Transverse colon (tissue), 4 donors: ENCODE measurements around the gene SHISA7. TPM values are rescaled to one million over a fixed set of nuclear protein-coding genes. Genes with fewer than 3 reads are reported as not detected.

Experiments
- DNase-seq: peaks from one replicate; pipeline ENCODE4 v3.0.0-alpha.2; 2019
- H3K27ac ChIP-seq, 4 donors: fragments of 200-600 bp; sonication (generic); 2 replicates each; pipeline ENCODE4 v1.5.1; 2016 to 2018; ENCODE audit warnings: inconsistent platforms in 4 of 4
- H3K27me3 ChIP-seq: fragments of 200-600 bp; sonication (generic); 2 replicates; pipeline ENCODE4 v1.5.1; 2017; ENCODE audit warnings: inconsistent platforms
- H3K36me3 ChIP-seq, 4 donors: fragments of 200-600 bp; sonication (generic); 2 replicates each; pipeline ENCODE4 v1.5.1; 2017 to 2019; ENCODE audit warnings: inconsistent platforms in 4 of 4
- H3K4me1 ChIP-seq, 4 donors: fragments of 200-600 bp; sonication (generic); 2 replicates each; pipeline ENCODE4 v1.5.1; 2017 to 2020; ENCODE audit warnings: inconsistent platforms in 4 of 4
- H3K4me3 ChIP-seq, 4 donors: fragments of 200-600 bp; sonication (generic); 1 replicate in 1 of 4; 2 replicates in 3 of 4; pipeline versions ENCODE4 v1.5.1 to v1.6.1; 2017 to 2019; ENCODE audit warnings: inconsistent platforms in 4 of 4
- H3K9me3 ChIP-seq, 2 donors: fragments of 200-600 bp; sonication (generic); 2 replicates each; pipeline ENCODE4 v1.5.1; 2017 to 2019; ENCODE audit warnings: inconsistent platforms in 2 of 2
- EP300 ChIP-seq: sonication (generic); formaldehyde crosslinking; IDR thresholded peaks from one replicate; pipeline ENCODE4 v1.6.1; 2017; ENCODE audit warnings: antibody characterized with exemption, low read depth
- POLR2A ChIP-seq: fragments of 450-650 bp; IDR thresholded peaks from one replicate; pipeline ENCODE4 v1.6.1; 2016; ENCODE audit warnings: antibody characterized with exemption, mild to moderate bottlenecking, moderate library complexity
- POLR2AphosphoS5 ChIP-seq, 3 donors: sonication (generic); formaldehyde crosslinking; IDR thresholded peaks; one replicate each; pipeline ENCODE4 v1.6.1; 2016; ENCODE audit warnings: antibody characterized with exemption in 3 of 3
- WGBS, 2 donors: methylation state at CpG; one replicate each; pipeline ENCODE4 v1.1.5; 2018; ENCODE audit warnings: low coverage in 1 of 2; 5-methylcytosine and 5-hydroxymethylcytosine counted together
- in situ Hi-C, 4 donors: fragments of 200-750 bp; cut with MboI; loops; one replicate each; pipeline versions ENCODE4 v1.15.0 to v1.15.1; 2017; ENCODE audit warnings: low sequenced_read_pairs in 3 of 4, low pct_ligation_motif_present in 1 of 4, low pct_unique_long_range_greater_than_20kb in 1 of 4
- intact Hi-C: fragments of 100-400 bp; cut with DNase I; formaldehyde crosslinking; loops from one replicate; pipeline ENCODE4 v1.15.1; 2023; ENCODE audit warnings: low total_unique reads
- total RNA-seq, 4 donors: library from RNA; depleted of rRNA; stranded (reverse); fragments of >200 nt; gene quantifications; one replicate each; pipeline ENCODE4 v1.1.0, GENCODE V29; 2016
- TF ChIP-seq, protein P1 (sequence below), 5 experiments: fragments of 200-600 bp in 3 of 5; fragments of 450-650 bp in 2 of 5; sonication (generic) in 3 of 5; IDR thresholded peaks; 1 replicate in 2 of 5; 2 replicates in 3 of 5; pipeline ENCODE4 v1.5.1; 2016 to 2017; ENCODE audit warnings: antibody characterized with exemption in 5 of 5, inconsistent platforms in 3 of 5, mild to moderate bottlenecking in 2 of 5, moderate library complexity in 1 of 5

The SHISA7 gene
- total RNA-seq, 4 donors from 2014 or later: 0.75 TPM; not detected in 3

DNA sequence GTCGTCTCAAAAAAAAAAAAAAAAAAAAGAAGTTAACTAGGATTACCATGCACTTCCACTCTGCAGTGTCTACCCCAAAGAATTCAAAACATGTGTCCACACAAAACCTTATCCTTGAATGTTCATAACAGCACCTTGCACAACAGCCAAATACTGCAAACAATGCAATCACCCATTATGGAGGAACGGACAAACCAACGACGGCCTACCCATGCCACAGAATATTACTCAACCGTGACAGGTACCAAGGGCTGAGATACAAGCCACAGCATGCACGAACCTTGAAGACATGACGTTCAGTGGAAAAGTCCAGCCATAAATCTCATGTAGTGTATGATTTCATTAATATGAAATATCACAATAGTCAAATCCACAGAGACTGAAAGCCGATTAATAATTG is 3.0 kb upstream of the SHISA7 start:
- Histone ChIP-seq H3K4me1 (peaks cover 0 to 16% (median 3%) of the 10 kb centered on the region in 4 donors), H3K27ac (no peak overlapping the region), H3K36me3 (no peaks in the 10 kb centered on the region), H3K4me3 (no peak overlapping the region), H3K9me3 (no peaks in the 10 kb centered on the region), H3K27me3 (peaks cover 67% of the 10 kb centered on the region)
- TF ChIP-seq POLR2A (no peak), EP300 (no peak), POLR2AphosphoS5 (IDR thresholded peaks at IDR 0.05) (no peak)
- TF ChIP-seq, protein P1, sequence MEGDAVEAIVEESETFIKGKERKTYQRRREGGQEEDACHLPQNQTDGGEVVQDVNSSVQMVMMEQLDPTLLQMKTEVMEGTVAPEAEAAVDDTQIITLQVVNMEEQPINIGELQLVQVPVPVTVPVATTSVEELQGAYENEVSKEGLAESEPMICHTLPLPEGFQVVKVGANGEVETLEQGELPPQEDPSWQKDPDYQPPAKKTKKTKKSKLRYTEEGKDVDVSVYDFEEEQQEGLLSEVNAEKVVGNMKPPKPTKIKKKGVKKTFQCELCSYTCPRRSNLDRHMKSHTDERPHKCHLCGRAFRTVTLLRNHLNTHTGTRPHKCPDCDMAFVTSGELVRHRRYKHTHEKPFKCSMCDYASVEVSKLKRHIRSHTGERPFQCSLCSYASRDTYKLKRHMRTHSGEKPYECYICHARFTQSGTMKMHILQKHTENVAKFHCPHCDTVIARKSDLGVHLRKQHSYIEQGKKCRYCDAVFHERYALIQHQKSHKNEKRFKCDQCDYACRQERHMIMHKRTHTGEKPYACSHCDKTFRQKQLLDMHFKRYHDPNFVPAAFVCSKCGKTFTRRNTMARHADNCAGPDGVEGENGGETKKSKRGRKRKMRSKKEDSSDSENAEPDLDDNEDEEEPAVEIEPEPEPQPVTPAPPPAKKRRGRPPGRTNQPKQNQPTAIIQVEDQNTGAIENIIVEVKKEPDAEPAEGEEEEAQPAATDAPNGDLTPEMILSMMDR (IDR thresholded peaks at IDR 0.05): no peak
- intact Hi-C loops (no loop called here), in situ Hi-C loops (no loop called here)
- no peak for DNase-seq
- 49 to 60% methylated on average over 3 to 8 of the region's 8 CpGs for WGBS, 2 donors

DNA sequence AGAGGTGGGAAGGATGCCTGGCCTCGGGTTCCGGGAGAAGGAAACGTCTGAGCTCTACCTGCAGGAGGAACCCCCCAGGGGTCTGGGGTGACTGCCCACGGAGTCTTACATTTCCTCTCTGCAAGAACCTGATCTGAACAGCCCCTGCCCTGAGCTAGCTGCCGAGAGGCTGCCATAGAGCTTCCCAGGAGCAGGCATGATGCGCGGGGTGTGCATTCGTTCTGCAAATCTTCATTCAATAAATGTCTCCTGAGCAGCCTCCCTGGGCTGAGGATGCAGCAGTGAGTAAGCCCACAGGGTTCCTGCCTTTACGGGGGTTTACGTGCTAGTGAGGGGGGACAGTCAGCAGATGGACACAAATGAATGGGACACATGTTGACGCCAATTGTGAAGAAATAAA is 1.5 kb upstream of the SHISA7 start:
- no peak overlapping the region for H3K4me3 ChIP-seq
- DNase-seq: no peak
- H3K4me1 ChIP-seq: peaks cover 0 to 24% (median 3%) of the 10 kb centered on the region in 4 donors
- H3K27me3 ChIP-seq: peaks cover 72% of the 10 kb centered on the region
- no peaks in the 10 kb centered on the region for H3K9me3 ChIP-seq
- H3K36me3 ChIP-seq: no peaks in the 10 kb centered on the region
- TF ChIP-seq POLR2AphosphoS5 (IDR thresholded peaks at IDR 0.05): no peak
- no peak for TF ChIP-seq EP300
- TF ChIP-seq, protein P1 (IDR thresholded peaks at IDR 0.05): no peak
- TF ChIP-seq POLR2A: no peak
- H3K27ac ChIP-seq: no peak overlapping the region
- in situ Hi-C loops: no loop called here
- intact Hi-C loops: no loop called here
- 52 to 78% methylated on average over 3 to 11 of the region's 11 CpGs for WGBS, 2 donors

DNA sequence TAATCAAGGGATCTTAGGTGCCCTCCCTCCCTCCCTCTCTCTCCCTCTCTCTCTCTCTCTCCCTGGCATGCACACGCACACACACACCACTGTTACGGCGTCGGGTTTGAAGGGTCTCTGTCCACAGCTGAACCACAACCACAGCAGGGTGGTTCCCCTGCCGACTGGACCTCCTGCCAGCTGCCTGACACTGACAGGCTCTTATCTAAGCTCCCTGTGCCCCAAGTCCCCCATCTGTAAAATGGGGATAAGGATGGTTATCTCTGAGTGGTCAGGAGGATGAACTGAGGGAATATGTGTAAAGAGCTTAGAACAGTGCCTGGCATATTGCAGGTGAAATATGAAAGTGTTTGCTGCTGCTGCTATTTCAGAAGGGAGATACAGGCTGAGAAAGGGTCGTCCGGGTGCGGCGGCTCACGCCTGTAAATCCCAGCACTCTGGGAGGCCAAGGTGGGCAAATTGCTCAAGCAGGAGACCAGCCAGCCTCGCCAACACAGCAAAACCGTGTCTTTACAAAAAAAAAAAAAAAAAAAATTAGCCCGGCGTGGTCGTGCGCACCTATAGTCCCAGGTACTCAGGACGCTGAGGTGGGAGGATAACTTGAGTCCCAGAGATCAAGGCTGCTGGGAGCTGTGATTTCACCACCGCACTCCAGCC is 852 bp upstream of the SHISA7 start:
- Histone ChIP-seq H3K27ac (no peak overlapping the region), H3K4me1 (peaks cover 0 to 24% (median 3%) of the 10 kb centered on the region in 4 donors), H3K9me3 (no peaks in the 10 kb centered on the region), H3K27me3 (peaks cover 74% of the 10 kb centered on the region), H3K36me3 (no peaks in the 10 kb centered on the region), H3K4me3 (no peak overlapping the region)
- WGBS, 2 donors: 44 to 67% methylated on average over 3 to 18 of the region's 18 CpGs
- in situ Hi-C loops (no loop called here), intact Hi-C loops (no loop called here)
- DNase-seq: no peak
- TF ChIP-seq POLR2AphosphoS5 (IDR thresholded peaks at IDR 0.05) (no peak), EP300 (no peak), POLR2A (no peak)
- TF ChIP-seq, protein P1 (IDR thresholded peaks at IDR 0.05): no peak

DNA sequence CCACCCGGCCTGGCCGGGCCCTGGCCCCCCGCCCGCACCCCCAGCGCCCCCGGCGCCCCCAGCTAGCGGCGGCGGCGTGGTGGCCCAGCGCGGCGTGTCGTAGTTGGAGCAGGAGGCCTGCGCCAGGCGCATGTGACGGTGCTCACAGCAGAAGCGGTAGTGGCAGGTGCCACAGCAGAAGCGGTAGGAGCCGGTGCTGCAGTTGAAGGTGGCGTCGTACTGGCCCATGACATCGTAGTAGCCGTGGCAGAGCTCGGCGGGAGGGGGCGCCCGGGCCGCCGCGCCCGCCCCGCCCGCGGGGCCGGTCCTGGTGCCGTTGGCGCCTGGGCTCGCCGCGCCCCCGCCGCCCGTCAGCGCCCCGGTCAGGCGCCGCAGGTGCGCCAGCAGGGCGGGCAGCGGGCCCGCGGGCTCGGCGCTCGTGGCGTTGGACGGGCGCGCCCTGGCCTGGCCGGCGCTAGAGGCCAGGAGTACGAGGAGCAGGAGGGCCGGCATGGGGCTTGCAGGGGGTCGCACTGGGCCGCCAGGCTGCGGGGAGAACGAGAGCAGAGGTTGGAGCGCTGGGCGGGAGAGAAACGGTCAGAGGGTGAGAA is 633 bp downstream of the SHISA7 start:
- intact Hi-C loops (no loop called here), in situ Hi-C loops (no loop called here)
- H3K4me3 ChIP-seq: no peak overlapping the region
- peaks cover 89% of the 10 kb centered on the region for H3K27me3 ChIP-seq
- H3K36me3 ChIP-seq: no peaks in the 10 kb centered on the region
- TF ChIP-seq EP300 (no peak), POLR2AphosphoS5 (IDR thresholded peaks at IDR 0.05) (no peak), POLR2A (no peak)
- TF ChIP-seq, protein P1 (IDR thresholded peaks at IDR 0.05): no peak
- H3K27ac ChIP-seq: no peak overlapping the region
- DNase-seq: no peak
- H3K9me3 ChIP-seq: no peaks in the 10 kb centered on the region
- 5 to 20% methylated on average over 2 to 16 of the region's 72 CpGs for WGBS, 2 donors
- H3K4me1 ChIP-seq: peaks cover 0 to 24% (median 3%) of the 10 kb centered on the region in 4 donors
